Activated naive CD4-positive, alpha-beta T cell treated with anti-CD3 and anti-CD28 coated beads, Interleukin-2, amount 50 U/mL, for 72 hours (primary cell): ENCODE measurements around the gene ANKRD13B. TPM values are rescaled to one million over a fixed set of nuclear protein-coding genes. Genes with fewer than 3 reads are reported as not detected.

Experiments used
- ATAC-seq, 2 donors: fragments of 150-1000 bp; cut with Tn5 transposase; 2 replicates each; pipeline ENCODE4 v1.10.0; 2021; ENCODE audit warnings: mild to moderate bottlenecking in 2 of 2, moderate library complexity in 2 of 2
- DNase-seq, 2 donors: peaks; one replicate each; pipeline ENCODE4 v3.0.0; 2021 to 2022; ENCODE audit warnings: low spot score in 2 of 2
- H3K27ac Mint-ChIP-seq, 2 donors: one replicate each; pipeline ENCODE4 v1.8.0; 2022; ENCODE audit warnings: mild to moderate bottlenecking in 2 of 2, mixed read lengths in 2 of 2
- H3K36me3 Mint-ChIP-seq, 2 donors: one replicate each; pipeline ENCODE4 v1.8.0; 2022; ENCODE audit warnings: mixed read lengths in 2 of 2
- H3K9me3 Mint-ChIP-seq, 2 donors: one replicate each; pipeline ENCODE4 v1.8.0; 2022; ENCODE audit warnings: mixed read lengths in 2 of 2
- total RNA-seq, 2 donors: library from RNA; stranded (reverse); gene quantifications; one replicate each; pipeline ENCODE4 v1.2.3, GENCODE V29; 2022

The ANKRD13B gene
- total RNA-seq, 2 donors from 2014 or later = 8.9 to 25.3 TPM

- Mint-ChIP-seq H3K27ac (peak within 1 kb of the TSS; percentile 84 to 88), H3K9me3 (no peaks in the 10 kb centered on the region), H3K36me3 (peaks cover 11 to 20% of the 10 kb centered on the region in 2 donors)
- peak; percentile 73 for DNase-seq
- peak; percentile 48 to 55 for ATAC-seq
Measured at GRCh38 chr17:29566473-29567303, 26.2 kb upstream of the ANKRD13B start, which contains the start of gene ABHD15. ABHD15 (minus strand) TSS chr17:29567037; CDS start chr17:29566966, 71 bp downstream.

GRCh38 chr17:29567304-29567553 lies 25.7 kb upstream of the ANKRD13B start:
- Mint-ChIP-seq H3K9me3 (no peaks in the 10 kb centered on the region), H3K36me3 (peaks cover 11 to 16% of the 10 kb centered on the region in 2 donors), H3K27ac (peak overlapping the region; percentile 22 to 88)
- ATAC-seq (peak; percentile 12 to 13), DNase-seq (no peak)

GRCh38 chr17:29567554-29568330 lies 25.2 kb upstream of the ANKRD13B start:
- peaks cover 7 to 11% of the 10 kb centered on the region in 2 donors for H3K36me3 Mint-ChIP-seq
- peak; percentile 79 to 84 for DNase-seq
- no peaks in the 10 kb centered on the region for H3K9me3 Mint-ChIP-seq
- H3K27ac Mint-ChIP-seq = peak overlapping the region; percentile 88 to 90
- ATAC-seq = peak; percentile 66 to 68

- DNase-seq (peak; percentile 84 to 87), ATAC-seq (peak; percentile 60 to 63)
- peak within 1 kb of the TSS; percentile 88 to 90 for H3K27ac Mint-ChIP-seq
- peaks cover 5 to 15% of the 10 kb centered on the region in 2 donors for H3K36me3 Mint-ChIP-seq
- no peaks in the 10 kb centered on the region for H3K9me3 Mint-ChIP-seq
Measured at GRCh38 chr17:29568331-29569244, 24.3 kb upstream of the ANKRD13B start, which contains the start of gene TP53I13. TP53I13 (plus strand) TSS chr17:29568701; CDS start chr17:29568759, 58 bp downstream.

- ATAC-seq (no peak), DNase-seq (no peak)
- Mint-ChIP-seq H3K36me3 (peaks cover 5 to 15% of the 10 kb centered on the region in 2 donors), H3K27ac (peak overlapping the region; percentile 78 to 88), H3K9me3 (no peaks in the 10 kb centered on the region)
Measured at GRCh38 chr17:29569245-29569950, 23.5 kb upstream of the ANKRD13B start.

GRCh38 chr17:29570521-29570920 lies 22.4 kb upstream of the ANKRD13B start:
- DNase-seq (no peak), ATAC-seq (no peak)
- no peak overlapping the region for H3K27ac Mint-ChIP-seq
- peaks cover 5 to 15% of the 10 kb centered on the region in 2 donors for H3K36me3 Mint-ChIP-seq
- H3K9me3 Mint-ChIP-seq = no peaks in the 10 kb centered on the region

- Mint-ChIP-seq H3K36me3 (peaks cover 0 to 10% of the 10 kb centered on the region in 2 donors), H3K27ac (no peak overlapping the region), H3K9me3 (no peaks in the 10 kb centered on the region)
- no peak for DNase-seq
- ATAC-seq = no peak
Measured at GRCh38 chr17:29571486-29571882, 21.4 kb upstream of the ANKRD13B start.

- no peak for DNase-seq
- no peak for ATAC-seq
- no peaks in the 10 kb centered on the region for H3K9me3 Mint-ChIP-seq
- H3K27ac Mint-ChIP-seq = no peak overlapping the region
- peaks cover 0 to 10% of the 10 kb centered on the region in 2 donors for H3K36me3 Mint-ChIP-seq
Measured at GRCh38 chr17:29571883-29572681, 20.9 kb upstream of the ANKRD13B start.

- no peaks in the 10 kb centered on the region for H3K9me3 Mint-ChIP-seq
- DNase-seq (peak; percentile 59 to 68), ATAC-seq (peak in 1 of 2 donors; percentile 24)
- H3K36me3 Mint-ChIP-seq = peaks cover 0 to 10% of the 10 kb centered on the region in 2 donors
- H3K27ac Mint-ChIP-seq = peak overlapping the region; percentile 55 to 72
Measured at GRCh38 chr17:29572691-29573557, 20.0 kb upstream of the ANKRD13B start.

- Mint-ChIP-seq H3K36me3 (peaks cover 0 to 10% of the 10 kb centered on the region in 2 donors), H3K27ac (peak overlapping the region; percentile 65 to 72), H3K9me3 (no peaks in the 10 kb centered on the region)
- no peak for ATAC-seq
- no peak for DNase-seq
Measured at GRCh38 chr17:29573558-29573869, 19.4 kb upstream of the ANKRD13B start.

- H3K9me3 Mint-ChIP-seq = no peaks in the 10 kb centered on the region
- H3K36me3 Mint-ChIP-seq = peaks cover 0 to 10% of the 10 kb centered on the region in 2 donors
- no peak for DNase-seq
- H3K27ac Mint-ChIP-seq = peak overlapping the region; percentile 65 to 72
- no peak for ATAC-seq
Measured at GRCh38 chr17:29573871-29574731, 18.8 kb upstream of the ANKRD13B start.

GRCh38 chr17:29574732-29575510 lies 18.0 kb upstream of the ANKRD13B start:
- Mint-ChIP-seq H3K9me3 (no peaks in the 10 kb centered on the region), H3K36me3 (peaks cover 2 to 12% of the 10 kb centered on the region in 2 donors), H3K27ac (peak overlapping the region; percentile 61 to 65)
- ATAC-seq = no peak
- DNase-seq = no peak
